Natural killer cell treated with Interleukin-12 subunit alpha and Interleukin-12 subunit beta and Interleukin-15 and Interleukin-18, amount 100 ng/mL, for 72 hours (primary cell): Measurements from ENCODE around the gene SLC46A1. TPM values are rescaled to one million over a fixed set of nuclear protein-coding genes. Genes with fewer than 3 reads are reported as not detected.
A peak's percentile ranks its signal among the peaks of the same experiment; 100 is the strongest.
"Not testable (repeated sequence)": the region's sequence is repeated elsewhere in the genome, so short reads cannot be mapped to it uniquely, and the experiment has no call there.

Source experiments
- ATAC-seq, 2 donors: fragments of 150-1000 bp; cut with Tn5 transposase in 1 of 2; sonication (Bioruptor Pico), chemical (Tn5 transposase) in 1 of 2; 2 replicates each; pipeline ENCODE4 v1.10.0; 2021
- DNase-seq: peaks from one replicate; pipeline ENCODE4 v3.0.0; 2022; ENCODE audit warnings: low spot score
- H3K27ac Mint-ChIP-seq, 2 donors: 1 replicate in 1 of 2; 2 replicates in 1 of 2; pipeline ENCODE4 v1.8.0; 2022; ENCODE audit warnings: mixed read lengths in 2 of 2, mild to moderate bottlenecking in 1 of 2, moderate library complexity in 1 of 2
- H3K27me3 Mint-ChIP-seq, 2 donors: 1 replicate in 1 of 2; 2 replicates in 1 of 2; pipeline ENCODE4 v1.8.0; 2022; ENCODE audit warnings: mixed read lengths in 2 of 2
- H3K36me3 Mint-ChIP-seq: one replicate; pipeline ENCODE4 v1.8.0; 2022; ENCODE audit warnings: mixed read lengths
- H3K4me1 Mint-ChIP-seq, 2 donors: 1 replicate in 1 of 2; 2 replicates in 1 of 2; pipeline ENCODE4 v1.8.0; 2022; ENCODE audit warnings: low read depth in 2 of 2, mixed read lengths in 2 of 2, mild to moderate bottlenecking in 1 of 2
- H3K4me3 Mint-ChIP-seq: one replicate; pipeline ENCODE4 v1.8.0; 2022; ENCODE audit warnings: mixed read lengths
- H3K9me3 Mint-ChIP-seq: 2 replicates; pipeline ENCODE4 v1.8.0; 2022; ENCODE audit warnings: mixed read lengths
- total RNA-seq, 2 donors: library from RNA; stranded (reverse); gene quantifications; one replicate each; pipeline ENCODE4 v1.2.3, GENCODE V29; 2022

Gene SLC46A1
- 1 to 10 TPM; 3.2 to 8.1 TPM for total RNA-seq

DNA sequence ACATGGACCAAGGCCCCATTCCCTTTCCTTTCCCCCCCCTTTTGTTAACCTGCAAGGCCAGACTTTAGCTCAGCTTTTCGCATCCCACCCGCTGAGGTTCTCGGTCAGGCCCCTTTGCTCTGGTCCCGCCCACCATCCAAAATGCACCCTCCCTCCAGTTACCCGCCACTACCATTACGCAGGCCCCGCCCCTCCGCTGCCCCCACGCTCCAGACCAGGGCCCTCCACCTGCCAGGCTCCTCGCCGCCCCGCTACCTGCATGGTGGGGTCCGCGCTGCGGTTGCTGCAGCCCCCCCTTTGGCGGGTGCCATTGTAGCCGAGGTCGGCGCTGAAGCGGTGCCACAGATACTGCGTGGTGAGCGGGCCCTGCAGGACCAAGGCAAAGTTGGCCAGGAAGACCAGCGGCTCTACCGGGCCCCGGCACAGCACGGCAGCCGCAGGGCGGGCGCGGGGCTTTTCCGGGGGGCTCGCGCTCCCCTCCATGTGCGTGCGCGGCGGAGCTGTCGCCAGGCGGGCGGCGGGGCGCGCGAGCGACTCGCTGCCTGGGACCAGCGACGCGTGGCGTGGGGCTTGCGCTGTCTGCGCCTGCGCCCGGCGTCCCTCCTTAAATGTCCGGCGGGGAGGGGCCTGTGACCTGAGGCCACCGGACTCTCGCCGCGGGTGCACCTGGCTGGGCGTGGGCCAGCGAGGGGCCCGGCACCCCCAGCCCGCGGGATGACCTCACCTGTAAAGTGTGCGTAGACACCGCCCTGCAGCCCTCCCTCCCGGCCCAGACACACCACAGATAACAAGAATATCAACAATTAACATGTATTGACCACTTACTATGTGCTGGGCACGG lies at the start of gene SLC46A1:
TSS of gene SLC46A1 (minus strand) at position 581 of the 841 bp plus-strand sequence. CDS start at position 483, 98 bp downstream.
- peak within 1 kb of the TSS; percentile 71 for H3K4me3 Mint-ChIP-seq
- peak; percentile 84 to 86 for ATAC-seq
- H3K4me1 Mint-ChIP-seq = peaks cover 0 to 3% of the 10 kb centered on the region in 2 donors
- H3K36me3 Mint-ChIP-seq = no peaks in the 10 kb centered on the region
- DNase-seq = peak; percentile 69
- no peak within 1 kb of the TSS for H3K27ac Mint-ChIP-seq
- H3K27me3 Mint-ChIP-seq = peaks cover 7 to 12% of the 10 kb centered on the region in 2 donors
- no peaks in the 10 kb centered on the region for H3K9me3 Mint-ChIP-seq

DNA sequence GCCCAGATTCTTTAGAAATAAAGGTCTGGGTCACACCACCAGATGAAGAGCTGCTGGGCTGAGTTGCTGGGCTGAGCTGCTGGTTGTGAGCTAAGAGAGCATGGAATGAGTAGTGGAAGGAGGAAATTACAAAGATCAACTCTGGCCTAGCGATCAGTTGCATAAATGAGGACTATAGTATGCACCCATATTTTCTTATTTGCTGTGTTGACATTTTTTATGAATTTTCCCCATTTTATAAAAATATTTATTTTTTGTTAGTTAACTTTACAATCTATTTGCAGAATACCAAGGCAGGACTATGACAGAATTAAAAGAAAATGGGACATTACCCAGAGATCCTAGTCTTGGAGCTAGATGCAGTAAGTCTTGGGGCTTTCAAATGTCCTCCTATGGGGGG lies 43.8 kb upstream of the SLC46A1 start:
- DNase-seq (no peak), ATAC-seq (no peak)
- no peak overlapping the region for H3K4me3 Mint-ChIP-seq
- no peaks in the 10 kb centered on the region for H3K36me3 Mint-ChIP-seq
- peaks cover 12 to 16% of the 10 kb centered on the region in 2 donors for H3K27me3 Mint-ChIP-seq
- no peaks in the 10 kb centered on the region for H3K9me3 Mint-ChIP-seq
- no peak overlapping the region for H3K27ac Mint-ChIP-seq
- H3K4me1 Mint-ChIP-seq = no peaks in the 10 kb centered on the region

DNA sequence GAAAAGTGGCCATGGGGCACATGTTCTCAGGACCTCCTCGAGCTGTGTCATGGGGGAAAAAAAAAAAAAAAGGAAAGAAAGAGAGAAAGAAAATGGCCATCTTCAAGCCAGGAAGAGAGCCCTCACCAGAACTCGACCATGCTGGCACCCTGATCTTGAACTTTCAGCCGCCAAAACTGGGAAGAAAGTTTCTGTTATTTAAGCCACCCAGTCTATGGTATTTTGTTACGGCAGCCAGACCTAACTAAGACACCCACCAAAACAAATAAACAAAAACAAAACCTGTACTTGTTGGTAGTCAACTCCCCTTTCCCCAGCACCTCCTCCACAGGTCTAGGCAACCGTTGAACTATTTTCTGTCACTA lies 41.4 kb upstream of the SLC46A1 start:
- Mint-ChIP-seq H3K27ac (no peak overlapping the region), H3K9me3 (no peaks in the 10 kb centered on the region), H3K4me1 (no peaks in the 10 kb centered on the region), H3K4me3 (no peak overlapping the region), H3K27me3 (peaks cover 9 to 12% of the 10 kb centered on the region in 2 donors), H3K36me3 (no peaks in the 10 kb centered on the region)
- ATAC-seq (no peak), DNase-seq (no peak)

DNA sequence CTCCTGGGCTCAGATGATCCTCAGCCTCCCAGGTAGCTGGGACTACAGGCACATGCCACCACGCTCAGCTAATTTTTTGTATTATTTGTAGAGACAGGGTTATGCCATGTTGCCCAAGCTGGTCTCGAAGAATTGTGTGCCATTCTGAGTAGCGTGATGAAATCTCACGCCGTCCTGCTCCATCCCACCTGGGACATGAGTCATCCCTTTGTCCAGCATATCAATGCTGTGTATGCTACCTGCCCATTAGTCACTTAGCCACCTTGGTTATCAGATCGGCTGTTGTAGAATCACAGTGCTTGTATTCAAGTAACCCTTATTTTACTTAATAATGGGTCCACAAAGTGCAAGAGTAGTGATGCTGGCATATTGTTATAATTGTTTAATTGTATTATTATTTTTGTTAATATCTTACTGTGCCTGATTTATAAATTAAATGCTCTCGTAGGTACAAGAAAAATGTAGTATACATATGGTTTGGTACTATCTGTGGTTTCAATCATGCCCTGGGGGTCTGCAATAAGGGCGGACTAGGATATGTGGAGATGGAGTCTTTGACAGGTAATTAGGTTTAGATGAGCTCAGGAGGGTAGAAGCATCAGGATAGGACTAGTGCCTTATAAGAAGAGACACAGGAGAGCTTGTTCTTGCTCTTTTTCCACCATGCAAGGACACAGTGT lies 40.8 kb upstream of the SLC46A1 start:
- Mint-ChIP-seq H3K9me3 (no peaks in the 10 kb centered on the region), H3K36me3 (no peaks in the 10 kb centered on the region), H3K27ac (no peak overlapping the region), H3K4me1 (no peaks in the 10 kb centered on the region), H3K27me3 (peaks cover 12% of the 10 kb centered on the region in 2 donors), H3K4me3 (no peak overlapping the region)
- no peak for DNase-seq
- ATAC-seq = no peak

DNA sequence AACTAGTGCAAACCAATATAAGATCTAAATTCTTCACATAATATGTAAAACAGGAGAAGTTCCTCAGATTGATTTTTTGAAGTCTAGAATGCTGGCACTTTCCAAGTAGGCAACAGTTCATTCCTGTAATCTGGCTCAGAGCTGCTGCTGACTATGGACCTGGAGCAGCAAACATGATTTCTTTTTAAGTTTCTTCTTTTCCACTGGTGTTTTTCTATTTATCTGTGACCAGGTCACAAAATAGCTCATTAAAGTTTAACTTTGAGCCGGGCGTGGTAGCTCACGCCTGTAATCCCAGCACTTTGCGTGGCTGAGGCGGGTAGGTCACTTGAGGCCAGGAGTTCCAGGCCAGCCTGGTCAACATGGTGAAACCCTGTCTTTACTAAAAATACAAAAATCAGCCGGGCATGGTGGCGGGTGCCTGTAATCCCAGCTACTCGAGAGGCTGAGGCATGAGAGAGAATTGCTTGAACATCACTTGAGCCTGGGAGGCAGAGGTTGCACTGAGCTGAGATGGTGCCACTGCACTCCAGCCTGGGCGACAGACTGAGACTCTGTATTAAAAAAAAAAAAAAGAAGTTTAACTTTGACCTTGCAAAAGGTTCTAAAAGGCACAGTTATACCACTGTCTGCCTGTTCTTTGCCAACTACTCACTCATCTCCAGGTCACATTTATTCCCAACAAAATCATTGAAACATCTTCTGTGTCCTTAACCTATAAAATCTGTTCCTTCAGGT lies 38.1 kb upstream of the SLC46A1 start:
- ATAC-seq (no peak), DNase-seq (no peak)
- Mint-ChIP-seq H3K4me3 (no peak overlapping the region), H3K4me1 (no peaks in the 10 kb centered on the region), H3K27ac (no peak overlapping the region), H3K27me3 (peaks cover 11 to 24% of the 10 kb centered on the region in 2 donors), H3K9me3 (no peaks in the 10 kb centered on the region), H3K36me3 (no peaks in the 10 kb centered on the region)

DNA sequence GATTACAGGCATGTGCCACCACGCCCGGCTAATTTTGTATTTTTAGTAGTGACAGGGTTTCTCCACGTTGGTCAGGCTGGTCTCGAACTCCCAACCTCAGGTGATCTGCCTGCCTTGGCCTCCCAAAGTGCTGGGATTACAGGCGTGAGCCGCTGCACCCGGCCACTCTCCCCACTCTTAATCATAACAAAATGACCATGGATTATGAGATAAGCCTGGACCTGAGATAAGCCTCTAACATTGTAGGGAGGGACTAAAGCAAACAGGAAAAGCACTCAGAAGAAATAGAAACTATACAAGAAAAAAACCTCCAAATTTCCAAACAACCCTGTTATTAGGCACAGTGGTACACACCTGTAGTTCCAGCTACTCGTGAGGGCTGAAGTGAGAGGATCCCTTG lies 28.3 kb upstream of the SLC46A1 start:
- H3K9me3 Mint-ChIP-seq, H3K27ac Mint-ChIP-seq, DNase-seq, H3K36me3 Mint-ChIP-seq, H3K4me1 Mint-ChIP-seq, H3K4me3 Mint-ChIP-seq, ATAC-seq: not testable (repeated sequence)
- peaks cover 24 to 30% of the 10 kb centered on the region in 2 donors for H3K27me3 Mint-ChIP-seq

DNA sequence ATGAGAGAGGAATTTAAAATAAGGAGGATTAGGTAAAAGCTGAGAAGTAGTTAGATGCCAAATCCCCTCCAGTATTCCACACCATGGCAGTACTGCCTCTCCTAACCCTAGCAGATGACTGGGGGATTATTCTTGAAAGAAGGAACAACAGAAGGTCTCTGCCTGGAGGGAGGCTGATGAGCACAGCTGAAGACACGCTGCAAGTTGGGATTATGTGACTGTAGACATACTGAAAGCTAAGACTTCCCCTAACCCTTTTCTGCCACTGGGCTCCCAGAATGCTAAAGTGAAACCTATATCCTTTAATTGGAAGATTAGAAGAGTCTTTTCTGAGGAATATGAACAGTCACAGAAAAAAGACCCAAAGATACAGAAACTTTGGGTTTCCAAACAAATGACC lies 27.7 kb upstream of the SLC46A1 start:
- ATAC-seq = no peak
- Mint-ChIP-seq H3K36me3 (no peaks in the 10 kb centered on the region), H3K4me3 (no peak overlapping the region), H3K9me3 (no peaks in the 10 kb centered on the region), H3K4me1 (no peaks in the 10 kb centered on the region), H3K27ac (no peak overlapping the region), H3K27me3 (peaks cover 24 to 25% of the 10 kb centered on the region in 2 donors)
- no peak for DNase-seq

DNA sequence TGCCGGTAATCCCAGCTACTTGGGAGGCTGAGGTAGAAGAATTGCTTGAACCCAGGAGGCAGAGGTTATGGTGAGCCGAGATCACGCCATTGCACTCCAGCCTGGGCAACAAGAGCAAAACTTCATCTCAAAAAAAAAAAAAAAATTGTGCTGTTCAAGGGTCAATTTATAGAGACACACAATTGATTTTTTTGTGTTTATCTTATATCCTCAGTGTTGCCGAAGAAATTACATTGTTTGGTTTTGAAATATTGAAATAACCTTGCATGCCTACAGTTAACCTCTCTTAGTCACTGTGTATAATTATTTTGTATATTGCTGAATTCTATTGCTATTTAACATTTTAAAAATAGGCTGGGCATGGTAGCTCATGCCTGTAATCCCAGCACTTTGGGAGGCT lies 22.0 kb upstream of the SLC46A1 start:
- peaks cover 16 to 20% of the 10 kb centered on the region in 2 donors for H3K27me3 Mint-ChIP-seq
- H3K36me3 Mint-ChIP-seq, H3K4me1 Mint-ChIP-seq, H3K4me3 Mint-ChIP-seq, H3K27ac Mint-ChIP-seq, DNase-seq, ATAC-seq, H3K9me3 Mint-ChIP-seq: not testable (repeated sequence)

DNA sequence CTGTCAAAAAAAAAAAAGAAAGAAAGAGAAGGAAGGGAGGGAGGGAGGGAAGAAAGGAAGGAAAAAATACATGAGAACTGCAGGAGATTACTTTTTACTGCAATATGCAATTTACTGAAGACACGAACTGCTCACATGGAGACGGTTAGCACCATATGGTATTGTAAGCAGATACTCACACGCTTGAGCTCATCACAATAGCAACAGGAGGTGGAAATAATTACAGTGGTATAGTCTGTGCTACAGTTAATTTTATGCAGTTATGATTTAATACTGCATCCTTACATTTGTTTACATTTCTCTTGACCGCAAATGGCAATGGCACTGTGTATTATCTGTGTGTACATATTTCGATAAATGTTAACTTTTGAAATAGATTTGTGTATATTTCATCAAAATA lies 21.4 kb upstream of the SLC46A1 start:
- H3K27me3 Mint-ChIP-seq = peaks cover 12 to 15% of the 10 kb centered on the region in 2 donors
- DNase-seq = no peak
- H3K36me3 Mint-ChIP-seq = no peaks in the 10 kb centered on the region
- H3K9me3 Mint-ChIP-seq = no peaks in the 10 kb centered on the region
- H3K4me1 Mint-ChIP-seq = no peaks in the 10 kb centered on the region
- H3K27ac Mint-ChIP-seq = no peak overlapping the region
- H3K4me3 Mint-ChIP-seq = no peak overlapping the region
- no peak for ATAC-seq

DNA sequence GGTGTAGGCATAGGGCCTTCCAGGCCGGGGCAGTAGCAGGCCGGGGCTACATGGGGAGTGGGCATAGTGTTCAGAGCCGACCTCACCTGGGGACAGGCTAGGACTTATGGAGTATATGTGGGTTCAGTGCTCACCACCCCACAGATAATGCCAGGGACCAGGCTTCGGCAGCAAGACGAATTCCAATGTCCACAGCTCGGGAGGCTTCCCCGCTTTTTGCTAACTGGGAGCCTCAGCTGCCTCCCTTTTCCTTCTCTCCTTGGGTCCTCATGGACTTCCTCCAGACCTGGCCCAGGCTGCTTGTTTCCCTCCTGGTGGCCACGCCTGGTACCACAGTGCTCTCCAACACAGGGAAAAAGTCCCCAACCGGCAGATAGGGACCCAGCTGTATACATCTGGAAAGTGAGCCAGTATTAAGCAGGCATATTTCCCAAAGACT lies 20.1 kb upstream of the SLC46A1 start:
- DNase-seq = no peak
- no peaks in the 10 kb centered on the region for H3K9me3 Mint-ChIP-seq
- no peak overlapping the region for H3K27ac Mint-ChIP-seq
- peaks cover 5 to 7% of the 10 kb centered on the region in 2 donors for H3K27me3 Mint-ChIP-seq
- no peak overlapping the region for H3K4me3 Mint-ChIP-seq
- no peaks in the 10 kb centered on the region for H3K36me3 Mint-ChIP-seq
- no peaks in the 10 kb centered on the region for H3K4me1 Mint-ChIP-seq
- ATAC-seq = no peak

DNA sequence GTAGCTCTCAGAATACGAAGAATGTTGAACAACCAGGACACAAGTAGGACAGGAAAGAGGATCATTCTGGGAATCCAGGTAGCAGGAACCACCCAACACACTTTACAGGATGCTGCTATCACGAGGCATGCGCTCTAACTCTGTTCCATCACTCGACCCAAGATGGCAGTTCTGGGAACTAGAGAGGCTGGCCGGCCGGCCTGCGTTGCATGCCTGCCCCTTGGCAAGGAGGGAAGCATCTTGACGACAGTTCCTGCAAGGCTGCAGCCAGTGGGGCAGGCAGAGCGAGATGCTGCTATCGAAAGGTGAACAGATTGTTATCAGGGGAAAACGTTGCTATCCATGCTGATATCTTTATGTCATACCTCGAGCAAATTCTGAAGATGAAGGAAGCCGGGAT lies 19.2 kb upstream of the SLC46A1 start:
- Mint-ChIP-seq H3K27ac (no peak overlapping the region), H3K4me3 (no peak overlapping the region), H3K4me1 (no peaks in the 10 kb centered on the region), H3K9me3 (no peaks in the 10 kb centered on the region), H3K27me3 (peaks cover 0 to 7% of the 10 kb centered on the region in 2 donors), H3K36me3 (no peaks in the 10 kb centered on the region)
- ATAC-seq = no peak
- DNase-seq = no peak

DNA sequence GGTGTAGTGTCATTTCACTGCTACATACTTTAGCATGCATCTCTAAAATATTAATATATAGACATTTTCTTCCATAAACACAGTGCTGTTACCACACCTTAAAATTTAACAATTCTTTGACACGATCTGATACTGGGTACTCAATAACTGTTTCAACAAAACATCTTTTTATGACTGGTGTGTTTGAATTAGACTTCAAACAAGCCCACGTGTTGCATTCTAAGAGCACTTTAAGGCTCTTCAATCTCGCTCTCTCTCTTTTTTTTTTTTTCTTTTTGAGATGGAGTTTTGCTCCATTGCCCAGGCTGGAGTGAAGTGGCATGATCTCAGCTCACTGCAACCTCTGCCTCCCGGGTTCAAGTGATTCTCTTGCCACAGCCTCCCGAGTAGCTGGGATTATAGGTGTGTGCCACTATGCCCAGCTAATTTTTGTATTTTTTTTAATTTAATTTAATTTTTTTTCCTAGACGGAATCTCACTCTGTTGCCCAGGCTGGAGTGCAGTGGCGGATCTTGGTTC lies 15.8 kb upstream of the SLC46A1 start:
- ATAC-seq = no peak
- no peak for DNase-seq
- Mint-ChIP-seq H3K27ac (no peak overlapping the region), H3K4me3 (no peak overlapping the region), H3K4me1 (peaks cover 3% of the 10 kb centered on the region in 2 donors), H3K36me3 (no peaks in the 10 kb centered on the region), H3K27me3 (peaks cover 0 to 7% of the 10 kb centered on the region in 2 donors), H3K9me3 (no peaks in the 10 kb centered on the region)

DNA sequence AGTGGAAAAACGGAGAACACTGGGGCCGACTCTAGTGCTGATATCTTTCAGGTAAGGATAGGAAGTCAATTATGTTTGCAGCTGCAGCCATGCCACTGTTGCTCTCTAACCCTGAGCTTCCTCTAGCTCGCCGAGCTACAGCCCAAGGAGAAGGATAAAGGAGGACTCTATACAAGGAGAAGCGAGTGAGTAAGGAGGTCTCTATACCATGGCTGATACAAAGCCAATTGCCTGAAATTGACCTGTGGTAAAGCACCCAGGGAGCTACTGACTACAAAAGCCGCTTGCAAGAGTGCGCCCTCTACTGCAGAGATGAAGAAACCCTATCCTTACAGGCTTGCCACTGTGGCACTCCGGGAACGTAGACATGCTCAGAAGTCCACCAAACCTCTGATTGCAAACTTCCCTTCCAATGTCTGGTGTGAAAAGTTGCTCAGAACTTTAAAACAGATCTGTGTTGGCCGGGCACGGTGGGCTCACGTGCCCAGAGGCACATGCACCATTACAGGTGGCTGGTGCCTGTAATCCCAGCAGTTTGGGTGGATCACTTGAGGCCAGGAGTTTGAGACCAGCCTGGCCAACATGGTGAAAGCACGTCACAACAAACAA lies 10.8 kb upstream of the SLC46A1 start:
- no peaks in the 10 kb centered on the region for H3K9me3 Mint-ChIP-seq
- ATAC-seq (peak; percentile 77 to 79), DNase-seq (peak; percentile 68)
- peaks cover 6 to 7% of the 10 kb centered on the region in 2 donors for H3K4me1 Mint-ChIP-seq
- no peak overlapping the region for H3K27ac Mint-ChIP-seq
- H3K27me3 Mint-ChIP-seq = peaks cover 0 to 9% of the 10 kb centered on the region in 2 donors
- no peaks in the 10 kb centered on the region for H3K36me3 Mint-ChIP-seq
- no peak overlapping the region for H3K4me3 Mint-ChIP-seq
